ENCODE data around the gene MTFR2.

- TF ChIP-seq CTCF (IDR thresholded peaks at IDR 0.05; ENCODE audit: low read depth, low read length, missing input control), result no peak
- peak; percentile 55 for TF ChIP-seq REST (IDR thresholded peaks at IDR 0.05)
- no peak for TF ChIP-seq FOXA2 (IDR thresholded peaks at IDR 0.05)
- TF ChIP-seq MAX (IDR thresholded peaks at IDR 0.05), result peak; percentile 80
These were observed at the start of gene MTFR2 for GRCh38 chr6:136249811-136250685.
